ENCODE results near the gene COG3.
"Not testable (repeated sequence)": the region's sequence is repeated elsewhere in the genome, so short reads cannot be mapped to it uniquely, and the experiment has no call there.

Gene COG3

GRCh38 chr13:45464687-45465453 is at the start of gene COG3:
COG3 (plus strand) TSS chr13:45464939; CDS start chr13:45465037, 98 bp downstream.
- peak; percentile 95 for DNase-seq (ENCODE audit: low read depth)

- DNase-seq (ENCODE audit: low read depth), result no peak
Observed at GRCh38 chr13:45415112-45415511, 49.6 kb upstream of the COG3 start.

GRCh38 chr13:45416516-45417128 is 48.1 kb upstream of the COG3 start:
- no peak for DNase-seq (ENCODE audit: low read depth)

GRCh38 chr13:45417790-45418534 is 46.8 kb upstream of the COG3 start, which contains the start of gene SLC25A30:
SLC25A30 (minus strand) TSS chr13:45418373; CDS start chr13:45411425, 6,948 bp downstream.
- no peak for DNase-seq (ENCODE audit: low read depth)

GRCh38 chr13:45419389-45419788 is 45.4 kb upstream of the COG3 start:
- not testable (repeated sequence) for DNase-seq (ENCODE audit: low read depth)

GRCh38 chr13:45419945-45420344 is 44.8 kb upstream of the COG3 start:
- DNase-seq (ENCODE audit: low read depth), result no peak

GRCh38 chr13:45422731-45423292 is 41.9 kb upstream of the COG3 start:
- no peak for DNase-seq (ENCODE audit: low read depth)

- DNase-seq (ENCODE audit: low read depth), result not testable (repeated sequence)
Observed at GRCh38 chr13:45426056-45426841, 38.5 kb upstream of the COG3 start.

- DNase-seq (ENCODE audit: low read depth), result no peak
Observed at GRCh38 chr13:45432737-45433380, 31.9 kb upstream of the COG3 start.

GRCh38 chr13:45433381-45433790 is 31.4 kb upstream of the COG3 start:
- DNase-seq (ENCODE audit: low read depth), result no peak

- no peak for DNase-seq (ENCODE audit: low read depth)
Observed at GRCh38 chr13:45434556-45435371, 30.0 kb upstream of the COG3 start.

GRCh38 chr13:45436332-45436731 is 28.4 kb upstream of the COG3 start:
- DNase-seq (ENCODE audit: low read depth), result no peak

GRCh38 chr13:45436953-45437352 is 27.8 kb upstream of the COG3 start:
- DNase-seq (ENCODE audit: low read depth), result no peak

GRCh38 chr13:45437947-45438346 is 26.8 kb upstream of the COG3 start:
- no peak for DNase-seq (ENCODE audit: low read depth)

- no peak for DNase-seq (ENCODE audit: low read depth)
Observed at GRCh38 chr13:45439008-45439407, 25.7 kb upstream of the COG3 start.

- DNase-seq (ENCODE audit: low read depth), result no peak
Observed at GRCh38 chr13:45439781-45440462, 24.8 kb upstream of the COG3 start.

- DNase-seq (ENCODE audit: low read depth), result no peak
Observed at GRCh38 chr13:45441633-45442032, 23.1 kb upstream of the COG3 start.

- DNase-seq (ENCODE audit: low read depth), result no peak
Observed at GRCh38 chr13:45445053-45445452, 19.7 kb upstream of the COG3 start.

GRCh38 chr13:45446181-45446580 is 18.6 kb upstream of the COG3 start:
- DNase-seq (ENCODE audit: low read depth), result no peak

Measured in non-pigmented ciliary epithelial cell (primary cell).